ENCODE measurements around the gene ZDHHC16.

DNA sequence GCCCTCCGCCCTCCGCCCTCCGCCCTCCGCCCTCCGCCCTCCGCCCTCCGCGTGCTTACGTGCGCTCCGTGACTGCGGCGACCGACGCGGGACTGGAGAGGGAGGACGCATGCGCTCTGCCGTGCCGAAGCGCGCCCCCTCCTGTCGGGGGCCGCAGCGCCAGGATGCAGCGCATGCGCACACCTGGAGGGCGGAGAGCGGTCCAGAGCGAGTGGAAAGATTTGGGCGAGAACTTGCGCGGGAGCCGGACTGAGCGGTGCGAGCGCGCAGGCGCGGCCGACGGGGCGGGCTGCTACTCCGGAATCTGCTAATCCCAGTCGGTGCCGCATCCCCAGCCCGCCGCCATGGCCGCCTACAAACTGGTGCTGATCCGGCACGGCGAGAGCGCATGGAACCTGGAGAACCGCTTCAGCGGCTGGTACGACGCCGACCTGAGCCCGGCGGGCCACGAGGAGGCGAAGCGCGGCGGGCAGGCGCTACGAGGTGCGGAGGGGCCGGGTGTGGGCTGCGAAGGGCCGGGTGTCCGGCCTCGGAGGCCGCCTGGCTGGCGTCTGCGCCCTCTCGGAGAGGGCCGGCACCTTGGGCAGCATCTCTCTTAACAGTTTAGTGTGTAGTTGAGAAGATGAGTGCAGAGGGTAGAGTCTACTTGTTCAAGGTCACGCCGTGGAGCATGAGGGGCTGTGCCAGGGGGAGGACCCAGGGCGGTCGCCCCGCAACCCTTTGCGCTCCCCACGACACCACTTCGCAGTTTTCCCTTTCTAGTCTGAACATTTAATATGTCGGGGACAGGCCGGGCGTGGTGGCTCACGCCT is 19.8 kb upstream of the ZDHHC16 start, which contains the start of gene PGAM1:
- TF ChIP-seq, protein P1, sequence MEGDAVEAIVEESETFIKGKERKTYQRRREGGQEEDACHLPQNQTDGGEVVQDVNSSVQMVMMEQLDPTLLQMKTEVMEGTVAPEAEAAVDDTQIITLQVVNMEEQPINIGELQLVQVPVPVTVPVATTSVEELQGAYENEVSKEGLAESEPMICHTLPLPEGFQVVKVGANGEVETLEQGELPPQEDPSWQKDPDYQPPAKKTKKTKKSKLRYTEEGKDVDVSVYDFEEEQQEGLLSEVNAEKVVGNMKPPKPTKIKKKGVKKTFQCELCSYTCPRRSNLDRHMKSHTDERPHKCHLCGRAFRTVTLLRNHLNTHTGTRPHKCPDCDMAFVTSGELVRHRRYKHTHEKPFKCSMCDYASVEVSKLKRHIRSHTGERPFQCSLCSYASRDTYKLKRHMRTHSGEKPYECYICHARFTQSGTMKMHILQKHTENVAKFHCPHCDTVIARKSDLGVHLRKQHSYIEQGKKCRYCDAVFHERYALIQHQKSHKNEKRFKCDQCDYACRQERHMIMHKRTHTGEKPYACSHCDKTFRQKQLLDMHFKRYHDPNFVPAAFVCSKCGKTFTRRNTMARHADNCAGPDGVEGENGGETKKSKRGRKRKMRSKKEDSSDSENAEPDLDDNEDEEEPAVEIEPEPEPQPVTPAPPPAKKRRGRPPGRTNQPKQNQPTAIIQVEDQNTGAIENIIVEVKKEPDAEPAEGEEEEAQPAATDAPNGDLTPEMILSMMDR (IDR thresholded peaks at IDR 0.05) = peak; percentile 50 to 95 (median 62)
- TF ChIP-seq POLR2A (IDR thresholded peaks at IDR 0.05) = peak in 3 of 4 donors; percentile 56 to 92 (median 77)

Data from esophagus squamous epithelium (tissue), 4 donors.